ENCODE results near the gene AFAP1L2.
"Not testable (repeated sequence)": the region's sequence is repeated elsewhere in the genome, so short reads cannot be mapped to it uniquely, and the experiment has no call there.

Gene AFAP1L2

DNA sequence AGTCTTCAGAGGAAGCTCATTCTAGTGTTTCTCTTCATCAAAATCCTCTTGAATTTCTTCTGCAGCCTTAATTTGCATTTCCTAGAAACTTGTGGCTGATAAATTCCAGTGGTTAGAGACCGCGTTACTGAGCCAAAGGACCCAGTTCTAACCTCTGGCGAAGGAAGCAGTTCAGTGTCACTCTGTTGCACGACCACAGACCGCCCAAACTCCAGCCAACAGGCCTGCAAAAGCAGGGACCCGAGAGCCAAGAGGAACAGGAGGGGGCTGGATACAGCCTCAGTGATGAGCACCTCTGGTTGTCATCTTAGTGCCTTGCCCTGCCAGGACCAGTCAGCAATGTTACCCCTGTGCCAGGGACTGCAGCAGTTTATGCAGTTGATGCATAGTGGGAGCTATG, 70.0 kb downstream of the AFAP1L2 start:
- peak; percentile 46 for DNase-seq (ENCODE audit: low read depth, low spot score)
- in situ Hi-C loops (cut with HindIII; ENCODE audit: low sequenced_read_pairs): no loop called here
- TF ChIP-seq, protein P1, sequence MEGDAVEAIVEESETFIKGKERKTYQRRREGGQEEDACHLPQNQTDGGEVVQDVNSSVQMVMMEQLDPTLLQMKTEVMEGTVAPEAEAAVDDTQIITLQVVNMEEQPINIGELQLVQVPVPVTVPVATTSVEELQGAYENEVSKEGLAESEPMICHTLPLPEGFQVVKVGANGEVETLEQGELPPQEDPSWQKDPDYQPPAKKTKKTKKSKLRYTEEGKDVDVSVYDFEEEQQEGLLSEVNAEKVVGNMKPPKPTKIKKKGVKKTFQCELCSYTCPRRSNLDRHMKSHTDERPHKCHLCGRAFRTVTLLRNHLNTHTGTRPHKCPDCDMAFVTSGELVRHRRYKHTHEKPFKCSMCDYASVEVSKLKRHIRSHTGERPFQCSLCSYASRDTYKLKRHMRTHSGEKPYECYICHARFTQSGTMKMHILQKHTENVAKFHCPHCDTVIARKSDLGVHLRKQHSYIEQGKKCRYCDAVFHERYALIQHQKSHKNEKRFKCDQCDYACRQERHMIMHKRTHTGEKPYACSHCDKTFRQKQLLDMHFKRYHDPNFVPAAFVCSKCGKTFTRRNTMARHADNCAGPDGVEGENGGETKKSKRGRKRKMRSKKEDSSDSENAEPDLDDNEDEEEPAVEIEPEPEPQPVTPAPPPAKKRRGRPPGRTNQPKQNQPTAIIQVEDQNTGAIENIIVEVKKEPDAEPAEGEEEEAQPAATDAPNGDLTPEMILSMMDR (IDR thresholded peaks at IDR 0.05; ENCODE audit: low read depth, low read length): no peak
- H3K4me3 ChIP-seq (ENCODE audit: low read depth, low read length): no peak overlapping the region

DNA sequence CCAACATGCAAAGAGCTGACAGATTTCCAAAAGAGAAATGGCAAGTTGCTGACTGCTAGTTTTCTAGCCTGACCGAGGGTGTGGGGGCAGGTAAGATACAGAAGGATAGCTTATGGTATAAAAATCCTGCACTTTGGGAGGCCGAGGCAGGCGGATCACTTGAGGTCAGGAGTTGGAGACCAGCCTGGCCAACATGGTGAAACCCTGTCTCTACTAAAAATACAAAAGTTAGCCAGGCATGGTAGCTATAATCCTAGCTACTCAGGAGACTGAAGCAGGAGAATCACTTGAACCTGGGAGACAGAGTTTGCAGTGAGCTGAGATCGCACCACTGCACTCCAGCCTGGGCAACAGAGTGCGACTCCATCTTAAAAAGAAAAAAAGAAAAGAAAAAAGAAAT, 70.9 kb downstream of the AFAP1L2 start:
- H3K4me3 ChIP-seq (ENCODE audit: low read depth, low read length); DNase-seq (ENCODE audit: low read depth, low spot score); in situ Hi-C loops (cut with HindIII; ENCODE audit: low sequenced_read_pairs): not testable (repeated sequence)

DNA sequence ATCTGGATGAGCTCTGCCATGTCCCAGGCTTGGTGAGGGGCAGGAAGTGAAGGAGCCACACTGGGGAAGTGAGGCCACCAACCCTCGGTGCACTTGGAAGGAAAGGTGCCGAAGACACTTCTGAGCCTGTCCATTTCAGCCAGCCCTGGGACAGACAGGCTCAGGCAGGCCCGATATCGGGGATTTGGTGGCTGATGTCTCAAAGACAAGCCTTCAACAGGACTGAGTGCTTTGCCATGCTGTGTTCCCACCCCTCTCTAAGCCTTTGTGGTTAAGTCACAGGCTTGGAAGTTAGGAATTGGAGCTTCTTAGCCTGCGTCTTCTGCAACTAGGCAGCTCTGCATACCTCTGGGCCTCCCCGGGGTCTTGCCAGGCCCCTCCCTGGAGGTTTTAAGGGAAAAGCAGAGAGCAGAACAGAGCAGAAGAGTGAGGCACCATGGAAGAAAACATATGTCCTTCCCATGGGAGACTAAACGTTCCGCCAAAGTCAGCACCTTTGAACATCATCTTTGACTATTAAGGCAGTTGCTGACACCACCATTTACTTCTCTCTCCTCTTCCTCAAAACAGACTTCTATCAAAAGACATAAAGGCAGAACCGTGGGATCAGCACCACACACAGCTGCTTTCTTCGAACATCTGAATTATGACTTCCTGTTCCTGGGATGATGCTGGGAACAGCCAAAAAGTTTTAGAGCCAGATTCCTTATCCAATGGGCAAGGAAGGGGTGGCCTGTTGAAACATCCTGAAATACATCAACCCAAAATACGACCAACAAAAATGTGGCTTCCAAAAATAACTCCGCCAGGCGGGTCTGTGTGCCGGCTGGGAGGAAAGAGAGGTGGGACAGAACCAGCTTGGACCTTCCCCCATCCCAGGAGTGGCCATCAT, 71.8 kb downstream of the AFAP1L2 start:
- TF ChIP-seq, protein P1 (IDR thresholded peaks at IDR 0.05; ENCODE audit: low read depth, low read length): no peak
- in situ Hi-C loops (cut with HindIII; ENCODE audit: low sequenced_read_pairs): no loop called here
- no peak overlapping the region for H3K4me3 ChIP-seq (ENCODE audit: low read depth, low read length)
- DNase-seq (ENCODE audit: low read depth, low spot score): no peak

DNA sequence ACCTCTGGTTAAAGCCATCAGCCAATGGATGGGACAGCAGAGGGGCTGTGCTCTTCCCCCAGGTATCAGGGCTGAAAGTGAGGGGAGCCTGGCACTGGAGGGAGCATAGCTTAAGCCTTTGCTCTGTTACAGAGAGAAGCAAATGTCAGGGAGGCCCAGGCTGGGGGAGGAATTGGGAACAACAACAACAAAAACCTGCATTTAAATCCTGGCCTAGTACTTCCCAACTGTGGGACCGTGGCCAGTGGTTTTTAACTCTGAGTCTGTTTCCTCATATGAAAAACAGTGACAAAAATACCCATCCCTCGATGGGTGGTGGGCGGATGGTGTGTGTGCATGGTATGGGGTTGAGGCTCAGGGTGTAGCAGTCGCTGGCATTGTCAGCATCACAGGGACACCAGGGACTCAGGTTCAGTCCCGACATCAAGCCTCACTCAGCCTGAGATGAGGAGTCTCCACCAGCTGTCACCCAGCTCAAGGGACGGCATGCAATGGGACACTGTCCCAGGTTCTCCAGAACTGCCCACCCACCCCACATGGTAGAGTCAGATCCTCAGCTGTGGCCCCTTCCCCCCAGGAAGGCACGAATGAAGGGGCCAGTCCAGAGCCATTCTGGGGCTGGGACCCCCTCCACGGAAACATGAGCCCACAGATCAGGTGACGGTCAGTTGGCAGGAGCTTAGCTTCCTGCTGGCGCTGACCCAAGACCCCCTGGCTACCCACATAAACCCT, 74.5 kb downstream of the AFAP1L2 start:
- in situ Hi-C loops (cut with HindIII; ENCODE audit: low sequenced_read_pairs): no loop called here
- no peak overlapping the region for H3K4me3 ChIP-seq (ENCODE audit: low read depth, low read length)
- TF ChIP-seq, protein P1 (IDR thresholded peaks at IDR 0.05; ENCODE audit: low read depth, low read length): no peak
- DNase-seq (ENCODE audit: low read depth, low spot score): no peak

DNA sequence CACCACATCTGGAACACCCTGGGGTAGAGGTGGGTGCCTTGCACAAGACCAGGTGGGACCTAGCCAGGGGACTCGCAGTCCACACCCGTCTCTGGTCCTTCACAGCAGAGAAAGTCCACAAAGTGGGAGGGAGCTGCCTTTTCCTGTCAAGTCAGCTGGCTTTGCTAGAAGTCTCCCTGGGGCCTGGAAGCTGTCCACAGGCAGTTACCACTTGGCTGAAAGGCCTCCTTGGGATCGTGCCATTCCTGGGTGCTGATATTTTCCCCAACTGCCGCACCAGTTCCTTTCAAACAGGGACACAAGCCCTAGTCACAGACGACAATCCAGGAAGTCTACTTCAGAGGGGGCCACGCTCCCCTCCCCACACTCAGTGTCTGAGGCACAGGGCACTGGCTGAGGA, 75.4 kb downstream of the AFAP1L2 start:
- no peak overlapping the region for H3K4me3 ChIP-seq (ENCODE audit: low read depth, low read length)
- in situ Hi-C loops (cut with HindIII; ENCODE audit: low sequenced_read_pairs): no loop called here

DNA sequence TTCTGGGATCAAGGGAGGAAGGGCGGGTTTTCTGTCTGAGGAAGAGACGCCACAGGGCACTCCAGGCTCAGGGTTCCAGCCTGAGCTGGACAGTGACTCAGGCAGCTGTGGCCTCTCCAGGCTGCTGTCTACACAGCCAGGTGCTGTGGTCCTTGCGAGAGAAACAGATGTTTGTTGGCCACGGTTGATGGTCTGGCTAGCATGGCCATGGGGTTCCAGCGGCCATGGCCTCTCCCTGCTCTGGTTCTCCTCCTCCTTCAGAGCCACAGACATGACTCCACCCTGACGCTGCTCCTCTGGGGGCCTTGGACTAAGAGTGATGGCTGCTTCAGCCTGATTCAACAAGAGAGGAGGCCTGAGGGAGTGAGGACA, 75.9 kb downstream of the AFAP1L2 start:
- H3K4me3 ChIP-seq (ENCODE audit: low read depth, low read length): no peak overlapping the region
- in situ Hi-C loops (cut with HindIII; ENCODE audit: low sequenced_read_pairs): no loop called here
- no peak for DNase-seq (ENCODE audit: low read depth, low spot score)
- TF ChIP-seq, protein P1 (IDR thresholded peaks at IDR 0.05; ENCODE audit: low read depth, low read length): no peak

More for the DNA sequence above, 75.4 kb downstream of the AFAP1L2 start:
- DNase-seq (ENCODE audit: low read depth, low spot score): no peak
- TF ChIP-seq, protein P1 (IDR thresholded peaks at IDR 0.05; ENCODE audit: low read depth, low read length): no peak

All from astrocyte of the spinal cord (primary cell).